ENCODE results near the gene MLN.

Gene MLN

GRCh38 chr6:33751771-33752645 is 51.8 kb downstream of the MLN start:
- no peak for DNase-seq

DNA sequence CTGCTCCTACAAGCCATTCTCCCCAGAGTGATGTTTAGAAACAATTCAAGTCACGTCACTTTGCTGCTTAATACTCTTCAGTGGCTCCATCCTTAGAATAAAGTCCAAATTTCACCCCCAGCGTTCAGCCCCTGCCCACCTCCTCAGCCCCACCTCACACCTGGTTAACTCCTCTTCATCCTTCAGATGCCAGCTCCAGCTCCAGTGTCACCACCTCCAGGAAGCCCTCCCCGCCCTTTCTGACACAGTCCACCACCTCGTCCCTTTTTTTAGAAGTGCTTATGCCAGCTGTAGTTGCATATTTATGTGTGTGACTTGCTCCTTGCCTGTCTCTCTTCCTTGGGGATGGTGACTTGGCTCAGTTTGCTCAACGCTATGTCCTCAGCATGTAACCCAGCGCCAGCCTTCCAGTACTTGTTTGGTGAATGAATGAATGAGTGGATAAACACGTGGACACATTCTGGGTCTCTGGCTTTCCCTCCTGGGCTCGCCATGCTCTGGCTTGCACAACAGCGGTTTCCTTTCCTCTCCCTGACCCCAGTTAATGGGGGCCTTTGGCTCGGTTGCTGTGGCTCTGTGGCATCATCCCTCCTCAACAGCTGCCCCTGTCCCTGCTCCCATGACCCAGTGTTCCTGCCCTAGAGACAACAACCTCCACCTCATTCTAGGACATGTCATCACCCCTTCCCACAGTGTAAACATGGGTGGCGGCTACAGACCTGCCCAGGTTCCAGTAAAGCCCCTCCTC is 53.4 kb downstream of the MLN start:
- DNase-seq: no peak

DNA sequence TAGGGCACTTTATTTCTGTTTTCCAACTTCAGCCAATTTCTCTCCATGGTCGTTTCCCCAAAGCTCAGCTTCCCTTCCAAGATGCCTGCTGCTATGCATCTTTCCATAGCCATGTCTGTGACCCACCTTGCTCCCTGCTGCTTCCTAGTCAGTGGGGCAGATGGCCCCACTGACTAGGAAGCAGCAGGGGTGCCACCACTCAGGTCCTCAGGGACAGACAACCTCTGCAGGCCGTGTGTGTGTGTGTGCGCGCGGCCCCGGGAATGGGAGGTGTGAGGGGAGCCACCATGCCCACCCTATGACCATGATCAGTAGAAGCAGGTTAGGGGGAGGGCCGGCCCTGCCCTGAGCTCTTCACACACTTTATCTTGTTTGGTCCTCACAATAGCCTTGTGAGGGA is 54.4 kb downstream of the MLN start:
- no peak for DNase-seq

DNA sequence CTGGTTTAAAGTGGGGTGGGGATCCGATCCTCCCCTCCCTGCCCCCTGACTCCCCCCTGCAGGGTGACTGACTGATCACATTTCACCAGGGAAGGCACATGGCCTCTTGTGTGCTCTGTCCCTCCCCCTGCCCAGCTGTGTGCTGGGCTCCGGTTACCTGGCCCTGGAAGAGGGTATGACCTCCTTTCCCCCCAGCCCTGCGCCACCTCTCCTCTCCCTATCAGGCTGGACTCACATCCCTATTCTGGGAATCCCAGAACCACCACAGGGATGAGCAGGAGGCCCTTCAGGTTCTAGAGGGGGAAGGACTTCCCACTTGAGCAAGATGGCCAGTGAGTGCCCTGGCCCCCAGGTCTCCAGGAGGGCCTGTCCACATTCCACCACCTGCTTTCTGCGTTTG is 55.0 kb downstream of the MLN start:
- DNase-seq: no peak

GRCh38 chr6:33747823-33748222 is 56.0 kb downstream of the MLN start:
- DNase-seq: no peak

GRCh38 chr6:33746651-33747100 is 57.1 kb downstream of the MLN start, which contains the start of gene IP6K3:
Gene IP6K3 (minus strand): TSS chr6:33746905. CDS start chr6:33735476, 11,429 bp downstream.
- no peak for DNase-seq

GRCh38 chr6:33746036-33746600 is 57.7 kb downstream of the MLN start:
- DNase-seq: peak; percentile 49

GRCh38 chr6:33745548-33745947 is 58.3 kb downstream of the MLN start:
- DNase-seq: no peak

DNA sequence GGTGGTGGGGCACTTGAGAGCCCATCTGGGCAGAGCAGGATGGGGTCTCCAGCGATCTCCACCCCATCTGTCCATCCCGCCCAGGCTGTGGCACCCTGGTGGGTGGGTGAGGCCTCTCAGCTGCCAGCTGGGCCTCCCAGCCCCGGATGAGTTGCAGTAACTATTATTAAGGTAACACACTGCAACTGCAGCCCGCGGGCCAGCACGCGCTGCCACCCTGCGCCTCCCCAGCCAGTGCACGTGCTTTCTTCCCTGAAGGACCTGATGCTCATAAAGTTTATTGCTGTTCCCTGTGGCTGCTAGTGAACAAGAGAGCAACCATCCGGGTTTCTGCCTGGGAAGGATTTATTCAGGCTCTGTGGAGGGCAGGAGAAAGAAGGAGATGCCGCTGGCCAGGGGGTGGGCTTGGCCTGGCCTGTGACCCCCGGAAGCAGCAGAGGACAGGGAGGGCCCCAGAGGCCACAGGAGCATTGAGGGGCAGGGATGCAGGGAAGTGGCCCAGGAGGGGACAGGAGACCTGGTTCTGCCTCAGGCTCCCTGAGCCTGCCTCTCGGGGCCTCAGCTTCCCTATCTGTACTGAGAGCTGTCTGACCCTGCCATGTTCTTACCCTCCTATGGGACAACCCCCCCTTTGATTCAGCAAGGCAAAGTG is 58.8 kb downstream of the MLN start:
- no peak for DNase-seq
